ENCODE results near the gene COL8A1.
"Not testable (repeated sequence)": the region's sequence is repeated elsewhere in the genome, so short reads cannot be mapped to it uniquely, and the experiment has no call there.

COL8A1 gene

DNA sequence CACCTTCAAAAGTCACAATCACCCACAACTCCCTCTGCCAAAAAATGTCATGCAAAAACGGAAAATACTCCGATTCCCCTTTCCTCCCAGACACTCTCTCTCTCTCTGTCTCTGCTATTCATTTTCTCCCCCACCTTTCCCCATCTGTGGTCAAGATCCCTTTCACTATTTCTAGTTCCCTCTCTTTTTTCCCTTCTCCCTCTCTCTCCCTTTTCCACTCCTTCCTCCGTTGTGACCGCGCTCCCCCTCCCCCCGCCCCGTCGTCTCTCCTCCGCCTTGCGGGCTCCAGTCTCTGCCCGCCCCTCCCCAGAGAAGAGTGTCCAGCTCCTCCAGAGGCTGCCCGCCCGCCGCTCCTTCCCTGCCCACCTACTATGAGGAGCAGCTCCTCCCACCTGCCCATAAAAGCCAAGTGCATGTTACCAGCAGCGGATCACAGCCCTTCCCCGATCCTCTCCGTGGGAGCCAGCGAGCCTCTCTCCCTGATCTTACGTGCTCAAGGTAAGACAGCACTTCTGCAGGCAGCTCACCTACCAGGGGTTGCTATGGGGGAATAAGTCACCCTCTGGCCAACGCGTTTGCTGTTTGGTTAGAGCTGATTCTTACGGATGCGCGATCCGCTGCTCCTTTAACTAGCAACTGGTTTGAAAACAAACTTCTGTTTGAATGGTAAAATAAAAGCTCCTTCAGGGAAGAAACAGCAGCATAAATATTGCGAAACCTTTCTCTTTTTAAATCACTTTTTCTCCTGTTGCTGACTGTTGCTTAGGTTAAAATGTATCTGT, at the start of gene COL8A1:
COL8A1 (plus strand) TSS at position 428 of the 782 bp plus-strand sequence. CDS start 152,089 bp downstream, outside the sequence.
- no peak for DNase-seq

DNA sequence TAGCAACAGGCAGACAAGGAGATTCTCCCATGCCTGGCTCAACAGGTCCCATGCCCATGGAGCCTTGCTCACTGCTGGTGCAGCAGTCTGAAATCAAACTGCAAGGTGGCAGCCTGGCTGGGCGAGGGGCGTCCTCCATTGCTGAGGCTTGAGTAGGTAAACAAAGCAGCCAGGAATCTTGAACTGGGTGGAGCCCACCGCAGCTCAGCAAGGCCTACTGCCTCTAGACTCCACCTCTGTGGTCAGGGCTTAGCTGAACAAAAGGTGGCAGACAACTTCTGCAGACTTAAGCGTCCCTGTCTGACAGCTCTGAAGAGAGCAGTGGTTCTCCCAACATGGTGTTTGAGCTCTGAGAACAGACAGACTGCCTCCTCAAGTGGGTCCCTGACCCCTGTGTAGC, 49.2 kb upstream of the COL8A1 start:
- not testable (repeated sequence) for DNase-seq

DNA sequence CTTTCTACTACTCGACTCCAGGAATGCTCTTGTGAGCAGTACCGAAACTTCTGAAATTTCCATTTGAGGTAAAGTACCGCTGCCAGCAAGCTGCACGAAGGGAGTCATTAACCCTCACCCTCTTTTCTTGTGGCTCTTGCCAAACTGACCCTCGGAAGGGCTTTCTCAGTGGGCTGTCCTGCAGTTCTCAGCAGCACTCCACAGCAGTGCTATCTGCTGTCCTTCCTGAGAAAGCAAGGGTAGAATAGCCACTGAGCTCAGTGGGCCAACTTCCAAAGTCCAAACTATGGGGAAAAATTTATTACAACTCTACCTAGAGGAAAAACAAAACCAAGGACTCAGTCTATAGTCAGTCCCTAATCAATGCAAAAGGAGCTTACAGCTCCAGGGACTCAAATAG, 38.5 kb upstream of the COL8A1 start:
- DNase-seq: no peak

DNA sequence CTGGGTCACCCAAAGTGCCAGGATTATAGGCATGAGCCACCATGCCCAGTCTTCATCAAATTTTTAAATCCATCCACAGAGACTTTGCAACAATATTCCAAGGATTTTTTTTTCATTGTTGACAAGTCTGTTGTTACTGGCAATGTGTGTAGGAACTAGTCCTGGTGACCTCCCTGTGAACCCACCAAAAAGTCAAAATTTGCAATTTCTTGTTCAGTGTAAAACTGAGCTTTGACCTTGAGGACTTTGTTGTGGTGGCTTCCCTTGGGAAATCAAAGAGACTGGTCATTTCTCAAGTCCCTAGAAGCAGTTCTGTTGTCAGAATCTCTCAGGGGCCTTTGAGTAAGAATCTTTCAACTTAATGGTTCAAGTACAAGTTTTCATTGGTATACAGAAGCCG, 36.9 kb upstream of the COL8A1 start:
- no peak for DNase-seq

DNA sequence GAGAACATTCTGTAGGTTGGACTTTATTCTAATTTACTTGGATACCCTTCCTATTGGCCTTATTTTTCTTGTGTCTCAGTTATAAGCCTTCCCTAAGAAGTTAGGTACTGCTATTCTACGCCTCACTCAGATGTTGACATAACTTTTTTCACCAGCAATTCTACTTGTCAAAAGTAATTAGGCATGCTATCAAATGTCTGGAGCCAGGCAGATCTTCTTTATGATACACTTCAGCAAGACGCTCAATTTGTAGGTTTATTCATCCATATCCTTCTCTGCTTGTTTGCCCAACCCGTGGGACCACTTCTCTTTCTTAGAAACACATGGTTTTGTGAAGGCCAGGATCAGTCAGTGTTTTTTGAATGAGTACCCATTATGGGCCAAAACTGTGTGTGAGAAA, 36.2 kb upstream of the COL8A1 start:
- DNase-seq: no peak

DNA sequence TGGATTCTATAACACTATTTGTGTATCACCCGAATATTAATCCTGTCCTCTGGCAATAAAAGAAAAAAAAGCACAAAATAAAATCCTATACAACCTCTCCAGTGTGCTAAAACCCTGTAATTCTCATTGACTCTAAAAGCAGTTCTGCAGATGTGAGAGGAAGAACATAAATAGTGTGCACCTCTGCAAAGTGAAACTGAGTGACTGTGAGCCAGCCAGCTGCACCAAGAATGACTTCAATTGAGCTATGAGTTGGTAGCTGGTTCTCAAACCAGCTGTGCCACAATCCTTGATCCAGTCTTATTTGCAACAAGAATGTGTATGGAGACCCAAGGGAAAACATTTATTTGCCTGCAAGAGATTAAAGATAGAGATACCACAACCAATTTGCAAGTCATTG, 31.2 kb upstream of the COL8A1 start:
- DNase-seq: no peak

DNA sequence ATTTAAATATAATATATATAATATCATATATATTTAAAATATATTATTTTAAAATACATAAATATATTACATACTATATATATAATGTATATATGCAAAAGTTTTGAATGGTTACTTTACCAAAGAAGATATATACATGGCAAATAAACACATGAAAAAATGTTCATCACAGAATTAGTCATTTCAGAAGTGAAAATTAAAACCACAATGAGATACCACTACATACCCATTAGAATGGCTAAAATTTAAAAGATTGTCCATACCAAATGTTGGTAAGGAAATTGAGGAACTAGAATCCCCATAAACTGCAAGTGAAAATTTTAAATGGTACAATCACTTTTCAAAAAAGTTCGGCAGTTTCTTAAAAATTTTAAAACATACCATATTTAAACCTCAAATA, 23.6 kb upstream of the COL8A1 start:
- no peak for DNase-seq

DNA sequence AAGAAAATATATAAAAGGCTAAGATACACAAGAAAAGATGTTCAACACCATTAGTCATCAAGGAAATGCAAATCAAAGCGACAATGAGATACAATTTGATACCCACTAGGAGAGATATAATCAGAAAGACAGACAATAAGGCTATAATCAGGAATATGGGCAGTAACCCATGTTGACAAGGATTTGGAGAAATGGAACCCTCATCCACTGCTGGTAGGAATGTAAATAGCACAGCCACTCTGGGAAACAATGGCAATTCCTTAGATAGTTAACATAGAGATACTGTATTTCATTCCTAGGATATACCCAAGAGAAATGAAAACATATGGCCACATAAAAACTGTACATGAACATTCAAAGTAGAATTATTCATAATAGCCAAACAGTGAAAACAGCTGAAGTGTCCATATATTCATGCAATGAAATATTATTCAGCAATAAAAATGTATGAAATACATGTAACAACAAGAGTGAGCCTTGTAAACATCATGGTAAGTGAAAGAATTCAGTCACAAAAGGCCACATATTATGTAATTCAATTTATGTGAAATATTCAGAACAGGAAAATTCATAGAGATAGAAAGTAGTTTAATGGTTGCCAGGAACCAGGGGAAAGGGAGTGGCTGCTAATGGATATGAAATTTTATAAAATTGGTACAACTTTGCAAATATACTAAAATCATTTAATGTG, 18.2 kb upstream of the COL8A1 start:
- no peak for DNase-seq

DNA sequence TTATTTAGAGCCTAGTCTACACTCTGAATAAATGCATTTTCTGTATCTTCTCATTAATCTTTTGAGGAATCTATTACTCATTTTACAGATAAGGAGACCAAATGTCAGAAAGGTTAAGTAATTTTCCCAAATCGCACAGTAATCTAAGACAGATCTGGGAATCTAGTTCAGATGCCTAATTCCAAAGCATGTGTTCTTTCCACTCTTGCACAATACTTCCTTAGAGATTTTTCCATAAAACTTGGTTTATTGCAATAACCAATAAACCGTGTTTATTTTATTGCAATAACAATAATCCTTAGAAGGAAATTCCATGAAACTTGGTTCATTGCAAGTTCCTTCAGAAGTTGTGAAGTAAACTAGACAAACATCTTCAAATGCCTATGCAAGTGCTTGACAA, 17.4 kb upstream of the COL8A1 start:
- no peak for DNase-seq

DNA sequence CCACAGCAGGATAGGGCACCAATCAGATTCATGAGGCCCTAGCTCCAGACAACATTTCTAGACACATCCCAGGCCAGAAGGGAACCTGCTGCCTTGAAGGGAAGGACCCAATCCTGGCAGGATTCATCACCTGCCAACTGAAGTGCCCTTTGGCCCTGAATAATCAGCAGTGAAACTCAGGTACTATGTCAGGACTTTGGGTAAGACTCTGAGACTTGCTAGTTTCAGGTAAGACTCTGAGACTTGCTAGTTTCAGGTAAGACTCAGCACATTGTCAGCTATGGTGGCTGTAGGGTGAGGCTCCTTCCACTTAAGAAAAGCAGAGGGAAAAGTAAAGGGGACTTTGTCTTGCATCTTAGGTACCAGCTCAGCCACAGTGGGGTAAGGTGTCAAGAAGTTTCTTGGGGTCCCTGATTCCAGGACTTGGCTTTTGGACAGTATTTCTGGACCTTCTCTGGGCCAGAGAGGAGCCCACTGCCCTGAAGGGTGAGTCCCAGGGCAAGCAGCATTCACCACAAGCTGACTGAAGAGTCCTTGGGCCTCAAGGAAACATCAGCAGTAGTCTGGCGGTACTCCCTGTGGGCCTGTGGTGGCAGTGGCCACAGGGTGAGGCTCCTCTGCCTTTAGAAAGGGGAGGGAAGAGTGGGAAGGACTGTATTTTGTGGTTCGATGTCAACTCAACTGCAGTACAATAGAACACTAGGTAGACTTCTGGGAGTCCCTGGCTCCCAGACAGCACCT, 13.7 kb upstream of the COL8A1 start:
- no peak for DNase-seq

DNA sequence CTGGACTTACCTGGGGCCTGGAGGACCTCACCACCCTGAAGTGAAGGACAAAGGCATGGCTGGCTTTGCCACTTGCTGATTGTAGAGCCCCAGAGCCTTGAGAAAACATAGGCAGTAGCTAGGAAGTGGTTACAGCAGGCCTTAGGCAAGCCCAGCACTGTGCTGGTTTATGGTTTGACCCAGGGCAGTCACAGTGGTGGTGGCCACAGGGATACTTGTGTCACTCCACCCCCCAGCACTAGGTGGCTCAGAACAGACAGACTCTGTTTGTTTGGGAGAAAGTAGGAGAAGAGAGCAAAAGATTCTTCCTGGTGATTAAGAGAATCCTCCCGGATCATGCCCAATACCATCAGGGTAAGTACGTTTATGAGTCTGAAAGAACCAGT, 13.2 kb upstream of the COL8A1 start:
- no peak for DNase-seq

DNA sequence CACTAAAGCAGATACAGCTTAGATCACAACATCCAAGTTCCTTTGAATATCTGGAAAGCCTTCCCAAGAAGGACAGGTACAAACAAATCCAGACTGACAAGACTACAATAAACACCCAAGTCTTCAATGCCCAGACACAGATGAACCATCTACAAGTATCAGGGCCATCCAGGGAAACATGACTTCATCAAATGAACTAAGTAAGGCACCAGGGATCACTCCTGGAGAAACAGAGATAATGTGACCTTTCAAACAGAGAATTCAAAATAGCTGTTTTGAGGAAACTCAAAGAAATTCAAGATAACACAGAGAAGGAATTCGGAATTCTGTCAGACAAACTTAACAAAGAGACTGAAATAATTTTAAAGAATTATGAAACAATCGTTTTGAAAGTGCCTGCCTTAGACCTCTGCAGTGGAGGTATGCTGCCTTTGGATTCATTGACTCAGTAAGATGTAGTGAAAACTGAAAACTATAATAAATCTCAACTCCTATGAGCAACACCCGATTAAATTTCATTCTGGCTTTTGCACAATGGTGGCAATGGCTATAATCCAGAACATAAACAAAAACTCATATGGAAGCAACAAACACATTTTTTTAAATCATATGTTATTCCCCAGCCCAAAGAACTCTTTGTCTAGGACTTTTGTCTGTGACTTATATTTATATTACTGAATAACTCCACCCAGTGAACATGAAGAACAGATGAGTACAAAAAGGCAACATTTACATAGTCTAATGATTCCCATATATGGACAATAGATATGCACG, 12.6 kb upstream of the COL8A1 start:
- DNase-seq: no peak

DNA sequence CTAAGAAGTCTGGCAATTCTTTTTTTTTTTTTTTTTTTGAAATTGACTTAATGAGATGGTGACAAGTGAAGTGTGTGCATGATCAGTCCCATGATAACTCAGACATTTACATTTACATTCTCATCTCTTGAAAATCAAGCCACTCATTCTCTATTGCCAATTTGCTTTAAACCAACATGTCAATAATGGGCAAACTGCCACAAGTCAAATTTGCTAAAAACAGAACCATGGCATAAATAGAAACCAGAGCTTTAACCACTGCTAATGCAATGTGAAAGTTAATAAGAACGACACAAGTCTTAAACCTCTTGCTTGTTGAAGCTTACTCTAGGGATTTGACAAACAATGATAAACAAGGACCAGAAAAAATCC, 12.0 kb upstream of the COL8A1 start:
- DNase-seq: no peak

DNA sequence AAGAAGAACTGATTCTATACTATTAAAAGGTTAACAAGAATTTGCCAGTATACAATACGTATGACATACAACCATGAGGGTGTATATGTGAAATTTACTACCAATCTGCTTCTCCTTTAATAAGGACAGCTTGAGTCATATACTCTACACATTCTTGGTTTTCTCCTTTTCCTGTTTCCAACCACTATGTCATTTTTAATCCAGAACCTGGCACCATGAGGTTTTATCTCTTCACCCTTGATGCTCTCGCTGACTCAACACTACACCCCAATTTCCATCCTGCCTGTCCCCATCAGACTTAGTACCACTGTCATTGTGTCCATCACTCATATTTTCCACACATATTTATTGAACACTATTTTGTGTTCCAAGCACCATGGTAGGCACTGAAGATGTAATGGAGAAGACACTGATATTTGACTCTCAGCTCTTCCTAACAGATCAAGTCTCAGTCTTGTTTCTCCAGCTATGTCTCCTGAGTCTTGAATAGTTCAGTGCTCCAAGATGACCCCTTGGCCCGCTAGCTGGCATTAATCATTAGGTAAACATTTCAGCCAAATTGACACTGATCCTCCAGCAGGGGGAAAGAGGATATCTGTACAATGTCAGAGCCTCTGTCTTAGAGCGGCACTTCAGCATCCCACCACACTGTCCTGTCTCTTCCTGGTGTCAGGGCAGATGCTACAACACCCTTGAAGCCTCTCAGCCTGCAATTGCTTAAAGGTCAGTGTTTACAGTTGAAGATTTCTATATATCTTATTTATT, 11.2 kb upstream of the COL8A1 start:
- DNase-seq: no peak

DNA sequence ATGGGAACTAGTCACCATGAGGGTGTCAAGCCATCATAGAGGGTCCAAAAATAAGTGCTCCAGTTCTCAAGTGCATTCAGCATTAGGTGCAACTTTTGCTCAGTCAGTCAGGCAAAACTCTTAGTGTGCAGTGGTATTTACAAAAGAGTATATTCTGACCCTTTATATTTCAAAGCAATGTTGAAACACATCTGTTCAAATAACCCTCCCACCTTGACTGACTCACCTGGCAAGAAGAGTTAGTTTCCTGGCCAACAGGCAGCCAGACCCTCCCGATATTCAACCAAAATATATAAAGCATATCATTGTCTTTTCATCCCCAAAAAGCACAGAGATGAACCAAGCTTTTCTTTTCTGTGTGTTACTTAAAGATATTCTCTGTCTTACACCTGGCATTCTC, 7.6 kb upstream of the COL8A1 start:
- DNase-seq: no peak

DNA sequence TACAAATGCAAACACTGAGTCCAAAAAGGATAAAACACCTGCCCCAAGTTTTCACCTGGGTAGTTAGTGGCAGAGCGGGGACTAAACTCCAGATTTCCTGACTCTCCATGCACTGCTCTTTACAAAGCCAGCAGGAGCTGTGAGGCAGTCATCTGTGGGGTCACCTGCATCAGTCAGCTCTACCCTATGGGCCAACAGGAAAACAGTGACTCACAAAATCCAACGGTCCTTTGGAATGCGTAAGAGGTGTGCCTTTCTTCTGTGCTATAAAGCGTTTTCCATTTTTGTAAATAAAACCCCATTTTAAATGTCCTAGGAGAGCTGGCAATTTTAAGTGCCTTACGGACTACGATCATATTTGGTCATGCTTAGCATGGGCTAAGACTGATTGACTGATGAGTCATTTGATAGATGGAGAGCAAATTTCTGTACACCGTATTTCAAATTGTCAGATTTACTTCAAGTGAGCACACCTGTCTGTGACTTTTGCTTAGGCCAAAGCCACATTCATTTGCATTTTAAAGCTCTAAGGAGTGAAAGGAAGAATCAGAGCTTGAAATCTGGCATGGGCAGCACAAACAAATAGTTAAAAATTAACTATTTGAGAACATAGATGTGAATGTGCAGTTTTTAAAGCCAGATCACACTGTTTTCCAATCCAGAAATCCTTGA, 4.4 kb upstream of the COL8A1 start:
- DNase-seq: no peak

DNA sequence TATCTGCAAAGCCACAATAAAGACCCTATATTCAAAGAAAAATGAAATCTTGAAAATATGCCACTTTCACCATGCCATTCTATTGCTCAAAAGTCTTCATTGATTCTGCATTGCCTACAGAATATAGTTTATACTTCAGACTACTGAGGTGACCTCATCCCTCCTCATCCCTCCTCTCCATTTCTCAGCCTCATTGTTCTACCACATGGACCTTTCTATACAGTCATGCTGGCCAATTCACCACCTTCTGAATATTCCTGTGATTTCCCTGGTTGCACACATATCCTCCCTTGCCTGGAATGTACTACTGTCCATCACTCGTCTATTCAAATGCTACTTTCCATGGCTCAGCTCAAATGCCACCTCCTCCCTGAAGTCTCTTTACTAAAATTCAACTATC, 3.5 kb upstream of the COL8A1 start:
- no peak for DNase-seq

DNA sequence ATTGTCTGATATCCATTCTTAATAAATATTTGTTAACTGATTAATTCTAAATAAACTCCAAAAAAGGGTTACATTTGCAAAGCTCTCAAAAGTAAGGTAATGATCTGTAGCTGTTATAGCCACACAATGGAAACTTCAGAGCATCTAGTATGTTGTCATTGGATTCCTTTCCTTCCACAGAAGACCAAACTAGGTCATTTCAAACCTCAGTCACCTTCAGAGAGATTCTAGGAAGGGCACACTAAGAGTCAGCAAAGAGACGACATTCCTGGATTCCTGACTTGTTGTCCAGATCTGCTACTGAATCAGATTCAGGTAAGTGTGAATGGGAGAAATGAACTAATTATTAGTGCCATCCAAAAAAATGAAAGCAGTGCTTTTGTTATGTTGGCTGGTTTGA, 3.0 kb upstream of the COL8A1 start:
- DNase-seq: no peak

DNA sequence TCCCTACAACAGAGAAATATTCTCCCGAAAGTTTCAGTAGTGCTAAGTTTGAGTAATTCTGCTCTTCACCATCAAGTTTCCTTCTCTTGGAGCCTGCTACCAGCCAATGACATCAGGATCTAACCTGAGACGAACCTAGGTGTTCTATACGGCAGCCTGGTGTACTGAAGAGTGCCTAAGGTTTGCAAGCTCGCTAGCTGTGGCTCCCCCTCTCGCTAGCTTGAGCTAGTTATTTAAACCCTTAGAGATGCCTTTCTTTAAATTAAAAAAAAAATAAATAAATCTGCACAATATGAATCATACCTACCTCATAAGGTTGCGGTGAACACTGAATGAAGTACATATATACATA, 1.4 kb upstream of the COL8A1 start:
- DNase-seq: no peak

DNA sequence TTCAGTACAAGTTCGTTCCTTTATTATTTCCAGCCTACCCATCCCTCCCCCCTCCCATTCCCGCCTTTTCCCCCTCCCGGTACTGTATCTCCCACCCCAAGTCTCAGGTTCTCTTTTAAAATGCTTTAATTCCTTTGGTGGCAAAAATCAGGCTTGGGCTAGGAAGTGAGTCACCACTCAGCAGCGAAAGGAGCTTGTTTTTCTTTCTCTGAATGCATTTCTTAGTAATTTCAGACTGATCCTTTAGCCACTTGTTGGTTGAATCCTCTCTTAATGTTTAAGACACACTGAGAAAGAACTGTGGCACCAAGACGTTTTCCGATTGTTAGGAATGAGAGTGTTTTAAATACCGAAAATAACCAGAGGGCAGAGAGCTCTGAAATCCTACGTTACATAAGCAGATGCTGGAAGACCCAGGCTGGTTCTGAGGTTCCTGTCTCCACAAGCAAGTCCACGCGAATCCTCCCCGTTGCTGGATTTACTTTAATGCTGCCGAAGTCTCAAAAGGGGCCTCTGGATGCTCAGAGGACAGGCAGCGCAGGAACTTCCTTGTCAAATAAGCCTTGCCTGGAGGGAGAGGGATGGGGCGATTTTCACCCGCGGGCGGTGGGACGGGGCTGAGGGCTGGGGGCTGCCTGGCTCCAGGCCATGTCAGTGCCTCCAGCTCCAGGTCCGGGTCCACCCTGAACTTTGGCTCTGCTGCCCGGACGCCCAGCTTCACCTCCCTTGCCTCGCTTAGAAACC, 854 bp upstream of the COL8A1 start:
- DNase-seq: no peak

DNA sequence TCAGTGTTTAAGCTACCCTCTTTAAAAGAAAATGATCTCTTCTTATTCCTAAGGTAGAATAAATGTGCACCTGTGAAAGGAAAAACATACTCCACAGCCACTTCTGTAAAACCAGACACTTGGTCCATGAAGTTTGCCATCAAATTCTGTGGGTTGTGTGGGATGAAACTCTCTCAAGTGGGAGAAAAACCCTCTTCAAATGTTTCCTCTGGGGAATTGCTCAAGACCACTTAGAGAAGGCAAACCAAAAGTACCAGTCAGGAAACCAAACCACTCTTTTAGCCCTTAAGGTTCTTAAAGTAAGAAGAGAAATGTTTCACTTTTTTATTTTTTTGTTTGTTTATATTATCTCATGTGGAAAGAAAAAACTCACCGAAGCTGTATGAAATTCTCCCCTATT, 1.2 kb downstream of the COL8A1 start:
- DNase-seq: no peak

Measured in activated CD4-positive, alpha-beta T cell treated with anti-CD3 and anti-CD28 coated beads, Interleukin-2, amount 50 U/mL, for 48 hours (primary cell).